ENCODE data around the gene HOXA5. TPM values are rescaled to one million over a fixed set of nuclear protein-coding genes. Genes with fewer than 3 reads are reported as not detected.

The HOXA5 gene
- total and polyA plus RNA-seq, 2 of the 8 experiments (the other 6 are each of a cell fraction or from before 2014, with no cell fraction given): not detected

GRCh38 chr7:27114881-27115220 lies 28.6 kb downstream of the HOXA5 start (continued):
- no peak for TF ChIP-seq HDAC2 (IDR thresholded peaks at IDR 0.05; ENCODE audit: borderline replicate concordance in 1 of 2, low read depth in 2 of 2, low read length in 2 of 2)
- TF ChIP-seq GTF2F1 (IDR thresholded peaks at IDR 0.05; ENCODE audit: borderline replicate concordance, low read depth, low read length): no peak
- TF ChIP-seq TAF7 (optimal IDR thresholded peaks at IDR 0.05; ENCODE audit: borderline replicate concordance, low read depth, low read length): no peak
